SK-N-SH treated with all-trans-retinoic acid at 6 μM for 48 hours (cell line): ENCODE data around the gene GEMIN2.

Source experiments
- ATAC-seq: fragments of 200-7000 bp; cut with Tn5 transposase; 3 replicates; pipeline ENCODE4 v1.9.1; 2020; ENCODE audit warnings: mild to moderate bottlenecking, moderate library complexity
- ARNTL ChIP-seq: fragments of 450-650 bp; formaldehyde crosslinking; IDR thresholded peaks from 2 replicates; pipeline ENCODE4 v1.5.0; 2020; ENCODE audit warnings: low read depth, mild to moderate bottlenecking, moderate library complexity, borderline replicate concordance
- BACH2 ChIP-seq: fragments of 250-450 bp; sonication (Bioruptor Pico); IDR thresholded peaks from 2 replicates; pipeline ENCODE4 v1.9.0; 2021; ENCODE audit warnings: mild to moderate bottlenecking, borderline replicate concordance
- CSDC2 ChIP-seq: fragments of 250-450 bp; sonication (Bioruptor Pico); IDR thresholded peaks from 2 replicates; pipeline ENCODE4 v1.5.0; 2020; ENCODE audit warnings: mild to moderate bottlenecking, moderate library complexity
- ESRRG ChIP-seq: fragments of 250-450 bp; sonication (Bioruptor Pico); IDR thresholded peaks from 2 replicates; pipeline ENCODE4 v1.6.1; 2021; ENCODE audit warnings: mild to moderate bottlenecking
- GLIS3 ChIP-seq: fragments of 250-450 bp; sonication (Bioruptor Pico); IDR thresholded peaks from 2 replicates; pipeline ENCODE4 v1.5.0; 2020; ENCODE audit warnings: mild to moderate bottlenecking, moderate library complexity
- ISL1 ChIP-seq: fragments of 250-450 bp; sonication (Bioruptor Pico); IDR thresholded peaks from 2 replicates; pipeline ENCODE4 v2.1.2; 2022; ENCODE audit warnings: mild to moderate bottlenecking, moderate library complexity
- OSR1 ChIP-seq: fragments of 250-450 bp; sonication (Bioruptor Pico); IDR thresholded peaks from 2 replicates; pipeline ENCODE4 v1.8.0; 2022; ENCODE audit warnings: moderate library complexity, mild to moderate bottlenecking, inconsistent platforms
- PATZ1 ChIP-seq: fragments of 250-450 bp; sonication (Bioruptor Pico); IDR thresholded peaks from 2 replicates; pipeline ENCODE4 v1.8.0; 2020; ENCODE audit warnings: mild to moderate bottlenecking, moderate library complexity, borderline replicate concordance
- PPARA ChIP-seq: fragments of 250-450 bp; sonication (Bioruptor Pico); IDR thresholded peaks from 2 replicates; pipeline ENCODE4 v1.5.0; 2020; ENCODE audit warnings: mild to moderate bottlenecking, borderline replicate concordance
- RARB ChIP-seq: fragments of 250-450 bp; sonication (Bioruptor Pico); IDR thresholded peaks from 2 replicates; pipeline ENCODE4 v1.8.0; 2021; ENCODE audit warnings: mild to moderate bottlenecking, moderate library complexity
- SNAI2 ChIP-seq: fragments of 250-450 bp; sonication (Bioruptor Pico); IDR thresholded peaks from 2 replicates; pipeline ENCODE4 v1.5.0; 2020; ENCODE audit warnings: mild to moderate bottlenecking, moderate library complexity
- TOX ChIP-seq: fragments of 250-450 bp; sonication (Bioruptor Pico); IDR thresholded peaks from 2 replicates; pipeline ENCODE4 v1.8.0; 2021; ENCODE audit warnings: mild to moderate bottlenecking, moderate library complexity, borderline replicate concordance
- ZFP3 ChIP-seq: fragments of 250-450 bp; sonication (Bioruptor Pico); IDR thresholded peaks from 2 replicates; pipeline ENCODE4 v1.5.0; 2020; ENCODE audit warnings: mild to moderate bottlenecking, moderate library complexity
- ZFP30 ChIP-seq: fragments of 450-650 bp; formaldehyde crosslinking; IDR thresholded peaks from 2 replicates; pipeline ENCODE4 v1.5.0; 2022; ENCODE audit warnings: mild to moderate bottlenecking, moderate library complexity
- ZNF565 ChIP-seq: fragments of 450-650 bp; formaldehyde crosslinking; conservative IDR thresholded peaks from 2 replicates; pipeline ENCODE4 v1.5.0; 2020; ENCODE audit warnings: low read depth, mild to moderate bottlenecking, moderate library complexity
- ZNF70 ChIP-seq: fragments of 450-650 bp; formaldehyde crosslinking; IDR thresholded peaks from 2 replicates; pipeline ENCODE4 v1.5.0; 2020; ENCODE audit warnings: mild to moderate bottlenecking, moderate library complexity
- ZNF8 ChIP-seq: fragments of 450-650 bp; formaldehyde crosslinking; IDR thresholded peaks from 2 replicates; pipeline ENCODE4 v1.5.0; 2020; ENCODE audit warnings: mild to moderate bottlenecking, moderate library complexity
- TF ChIP-seq, protein P1 (sequence below): fragments of 250-450 bp; sonication (Bioruptor Pico); IDR thresholded peaks from 2 replicates; pipeline ENCODE4 v1.5.0; 2020; ENCODE audit warnings: mild to moderate bottlenecking, moderate library complexity
- TF ChIP-seq, protein P2 (sequence below): fragments of 250-450 bp; sonication (Bioruptor Pico); IDR thresholded peaks from 2 replicates; pipeline ENCODE4 v1.5.1; 2020; ENCODE audit warnings: low read depth, mild to moderate bottlenecking, moderate library complexity
- TF ChIP-seq, protein P3 (sequence below): fragments of 250-450 bp; sonication (Bioruptor Pico); IDR thresholded peaks from 2 replicates; pipeline ENCODE4 v1.8.0; 2021; ENCODE audit warnings: low read depth, mild to moderate bottlenecking, moderate library complexity, borderline replicate concordance
- TF ChIP-seq, protein P4 (sequence below): fragments of 250-450 bp; sonication (Bioruptor Pico); IDR thresholded peaks from 2 replicates; pipeline ENCODE4 v1.5.1; 2021; ENCODE audit warnings: mild to moderate bottlenecking, moderate library complexity

Gene GEMIN2

GRCh38 chr14:39177168-39177545 lies 63.0 kb downstream of the GEMIN2 start (continued):
- TF ChIP-seq BACH2 (CRISPR knock-in tag) (no peak), ISL1 (no peak), ZNF70 (CRISPR knock-in tag) (no peak)

- TF ChIP-seq ZNF70 (CRISPR knock-in tag) = no peak
- TF ChIP-seq, protein P1, sequence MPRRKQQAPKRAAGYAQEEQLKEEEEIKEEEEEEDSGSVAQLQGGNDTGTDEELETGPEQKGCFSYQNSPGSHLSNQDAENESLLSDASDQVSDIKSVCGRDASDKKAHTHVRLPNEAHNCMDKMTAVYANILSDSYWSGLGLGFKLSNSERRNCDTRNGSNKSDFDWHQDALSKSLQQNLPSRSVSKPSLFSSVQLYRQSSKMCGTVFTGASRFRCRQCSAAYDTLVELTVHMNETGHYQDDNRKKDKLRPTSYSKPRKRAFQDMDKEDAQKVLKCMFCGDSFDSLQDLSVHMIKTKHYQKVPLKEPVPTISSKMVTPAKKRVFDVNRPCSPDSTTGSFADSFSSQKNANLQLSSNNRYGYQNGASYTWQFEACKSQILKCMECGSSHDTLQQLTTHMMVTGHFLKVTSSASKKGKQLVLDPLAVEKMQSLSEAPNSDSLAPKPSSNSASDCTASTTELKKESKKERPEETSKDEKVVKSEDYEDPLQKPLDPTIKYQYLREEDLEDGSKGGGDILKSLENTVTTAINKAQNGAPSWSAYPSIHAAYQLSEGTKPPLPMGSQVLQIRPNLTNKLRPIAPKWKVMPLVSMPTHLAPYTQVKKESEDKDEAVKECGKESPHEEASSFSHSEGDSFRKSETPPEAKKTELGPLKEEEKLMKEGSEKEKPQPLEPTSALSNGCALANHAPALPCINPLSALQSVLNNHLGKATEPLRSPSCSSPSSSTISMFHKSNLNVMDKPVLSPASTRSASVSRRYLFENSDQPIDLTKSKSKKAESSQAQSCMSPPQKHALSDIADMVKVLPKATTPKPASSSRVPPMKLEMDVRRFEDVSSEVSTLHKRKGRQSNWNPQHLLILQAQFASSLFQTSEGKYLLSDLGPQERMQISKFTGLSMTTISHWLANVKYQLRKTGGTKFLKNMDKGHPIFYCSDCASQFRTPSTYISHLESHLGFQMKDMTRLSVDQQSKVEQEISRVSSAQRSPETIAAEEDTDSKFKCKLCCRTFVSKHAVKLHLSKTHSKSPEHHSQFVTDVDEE (CRISPR knock-in tag) = no peak
- TF ChIP-seq PPARA (CRISPR knock-in tag) = no peak
- TF ChIP-seq, protein P2, sequence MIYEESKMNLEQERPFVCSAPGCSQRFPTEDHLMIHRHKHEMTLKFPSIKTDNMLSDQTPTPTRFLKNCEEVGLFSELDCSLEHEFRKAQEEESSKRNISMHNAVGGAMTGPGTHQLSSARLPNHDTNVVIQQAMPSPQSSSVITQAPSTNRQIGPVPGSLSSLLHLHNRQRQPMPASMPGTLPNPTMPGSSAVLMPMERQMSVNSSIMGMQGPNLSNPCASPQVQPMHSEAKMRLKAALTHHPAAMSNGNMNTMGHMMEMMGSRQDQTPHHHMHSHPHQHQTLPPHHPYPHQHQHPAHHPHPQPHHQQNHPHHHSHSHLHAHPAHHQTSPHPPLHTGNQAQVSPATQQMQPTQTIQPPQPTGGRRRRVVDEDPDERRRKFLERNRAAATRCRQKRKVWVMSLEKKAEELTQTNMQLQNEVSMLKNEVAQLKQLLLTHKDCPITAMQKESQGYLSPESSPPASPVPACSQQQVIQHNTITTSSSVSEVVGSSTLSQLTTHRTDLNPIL (CRISPR knock-in tag) = no peak
- no peak for TF ChIP-seq ESRRG (CRISPR knock-in tag)
- TF ChIP-seq SNAI2 (CRISPR knock-in tag) = no peak
- TF ChIP-seq ZNF565 (CRISPR knock-in tag) = no peak
- no peak for TF ChIP-seq ZFP30
- no peak for TF ChIP-seq BACH2 (CRISPR knock-in tag)
- no peak for TF ChIP-seq ARNTL (CRISPR knock-in tag)
- no peak for TF ChIP-seq ISL1
- no peak for TF ChIP-seq ZFP3 (CRISPR knock-in tag)
- TF ChIP-seq ZNF8 (CRISPR knock-in tag) = no peak
- TF ChIP-seq RARB = no peak
- TF ChIP-seq, protein P3, sequence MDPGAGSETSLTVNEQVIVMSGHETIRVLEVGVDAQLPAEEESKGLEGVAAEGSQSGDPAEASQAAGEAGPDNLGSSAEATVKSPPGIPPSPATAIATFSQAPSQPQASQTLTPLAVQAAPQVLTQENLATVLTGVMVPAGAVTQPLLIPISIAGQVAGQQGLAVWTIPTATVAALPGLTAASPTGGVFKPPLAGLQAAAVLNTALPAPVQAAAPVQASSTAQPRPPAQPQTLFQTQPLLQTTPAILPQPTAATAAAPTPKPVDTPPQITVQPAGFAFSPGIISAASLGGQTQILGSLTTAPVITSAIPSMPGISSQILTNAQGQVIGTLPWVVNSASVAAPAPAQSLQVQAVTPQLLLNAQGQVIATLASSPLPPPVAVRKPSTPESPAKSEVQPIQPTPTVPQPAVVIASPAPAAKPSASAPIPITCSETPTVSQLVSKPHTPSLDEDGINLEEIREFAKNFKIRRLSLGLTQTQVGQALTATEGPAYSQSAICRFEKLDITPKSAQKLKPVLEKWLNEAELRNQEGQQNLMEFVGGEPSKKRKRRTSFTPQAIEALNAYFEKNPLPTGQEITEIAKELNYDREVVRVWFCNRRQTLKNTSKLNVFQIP (CRISPR knock-in tag) = no peak
- TF ChIP-seq, protein P4, sequence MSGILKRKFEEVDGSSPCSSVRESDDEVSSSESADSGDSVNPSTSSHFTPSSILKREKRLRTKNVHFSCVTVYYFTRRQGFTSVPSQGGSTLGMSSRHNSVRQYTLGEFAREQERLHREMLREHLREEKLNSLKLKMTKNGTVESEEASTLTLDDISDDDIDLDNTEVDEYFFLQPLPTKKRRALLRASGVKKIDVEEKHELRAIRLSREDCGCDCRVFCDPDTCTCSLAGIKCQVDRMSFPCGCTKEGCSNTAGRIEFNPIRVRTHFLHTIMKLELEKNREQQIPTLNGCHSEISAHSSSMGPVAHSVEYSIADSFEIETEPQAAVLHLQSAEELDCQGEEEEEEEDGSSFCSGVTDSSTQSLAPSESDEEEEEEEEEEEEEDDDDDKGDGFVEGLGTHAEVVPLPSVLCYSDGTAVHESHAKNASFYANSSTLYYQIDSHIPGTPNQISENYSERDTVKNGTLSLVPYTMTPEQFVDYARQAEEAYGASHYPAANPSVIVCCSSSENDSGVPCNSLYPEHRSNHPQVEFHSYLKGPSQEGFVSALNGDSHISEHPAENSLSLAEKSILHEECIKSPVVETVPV (CRISPR knock-in tag) = no peak
- TF ChIP-seq PATZ1 (CRISPR knock-in tag) = no peak
- TF ChIP-seq GLIS3 (CRISPR knock-in tag) = no peak
- no peak for TF ChIP-seq CSDC2 (CRISPR knock-in tag)
- TF ChIP-seq TOX (CRISPR knock-in tag) = no peak
- TF ChIP-seq, all 23 proteins: peak for 0
- no peak for ATAC-seq
These were observed 64.9 kb downstream of the GEMIN2 start for GRCh38 chr14:39179042-39179441.

- ATAC-seq = no peak
- TF ChIP-seq CSDC2 (CRISPR knock-in tag) = no peak
These were observed 66.4 kb downstream of the GEMIN2 start for GRCh38 chr14:39180553-39180952.

GRCh38 chr14:39181026-39181692 lies 67.0 kb downstream of the GEMIN2 start:
- no peak for ATAC-seq
- TF ChIP-seq ARNTL (CRISPR knock-in tag) (no peak), OSR1 (no peak), RARB (no peak), GLIS3 (CRISPR knock-in tag) (no peak)
